GM21360 (cell line): Measurements from ENCODE around the gene PAX5.

Experiments used
- ATAC-seq: cut with Tn5 transposase; IDR thresholded peaks from one replicate; pipeline ENCODE4 v1.9.1; 2021; ENCODE audit warnings: mild to moderate bottlenecking, moderate library complexity; ENCODE audit not compliant: unreplicated experiment

Gene PAX5

DNA sequence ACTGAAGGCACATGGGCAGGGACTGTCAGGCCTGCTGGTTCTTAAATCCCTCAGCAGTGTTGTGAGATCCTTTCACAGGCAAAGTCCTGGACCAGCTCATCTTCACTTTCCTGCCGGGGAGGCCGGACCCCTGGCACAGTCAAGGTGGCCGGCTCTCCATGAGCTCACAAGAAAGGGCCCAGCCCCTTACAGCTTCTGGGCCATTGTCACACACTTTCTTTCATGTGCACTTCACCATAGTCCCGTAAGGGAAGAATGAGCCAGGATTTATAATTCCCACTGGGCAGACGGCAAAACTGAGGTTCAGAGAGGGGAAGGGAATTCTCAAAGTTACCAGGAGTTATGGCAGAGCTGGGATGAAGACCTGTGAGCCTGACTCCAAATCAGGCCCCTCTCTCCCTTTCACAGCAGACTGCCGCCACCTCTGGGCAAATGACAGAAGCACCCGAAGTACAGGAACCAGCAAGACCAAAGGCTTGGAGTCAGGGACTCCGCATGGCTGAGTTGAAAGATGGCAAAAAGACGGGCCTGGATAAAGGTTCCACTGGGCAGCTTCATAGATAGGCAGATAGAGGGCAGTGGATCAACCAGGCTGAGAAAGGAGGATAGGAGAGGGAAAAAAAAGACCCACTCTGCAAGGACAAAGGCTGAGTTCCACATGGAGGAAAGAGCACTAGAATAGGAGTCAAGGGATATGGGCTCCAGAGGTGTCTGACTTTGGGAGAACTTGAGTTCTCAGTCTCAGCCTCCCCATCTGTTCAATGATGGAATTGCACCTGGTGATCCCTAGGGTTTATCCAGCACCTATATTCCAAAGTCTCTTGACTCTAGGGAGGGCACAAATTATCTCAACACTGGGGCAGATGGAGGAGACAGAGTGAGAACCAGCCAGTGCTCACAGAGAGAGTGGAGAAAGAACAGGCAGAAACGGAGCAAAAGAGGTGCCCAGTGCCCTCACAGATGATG lies 128.7 kb downstream of the PAX5 start:
- no peak for ATAC-seq

DNA sequence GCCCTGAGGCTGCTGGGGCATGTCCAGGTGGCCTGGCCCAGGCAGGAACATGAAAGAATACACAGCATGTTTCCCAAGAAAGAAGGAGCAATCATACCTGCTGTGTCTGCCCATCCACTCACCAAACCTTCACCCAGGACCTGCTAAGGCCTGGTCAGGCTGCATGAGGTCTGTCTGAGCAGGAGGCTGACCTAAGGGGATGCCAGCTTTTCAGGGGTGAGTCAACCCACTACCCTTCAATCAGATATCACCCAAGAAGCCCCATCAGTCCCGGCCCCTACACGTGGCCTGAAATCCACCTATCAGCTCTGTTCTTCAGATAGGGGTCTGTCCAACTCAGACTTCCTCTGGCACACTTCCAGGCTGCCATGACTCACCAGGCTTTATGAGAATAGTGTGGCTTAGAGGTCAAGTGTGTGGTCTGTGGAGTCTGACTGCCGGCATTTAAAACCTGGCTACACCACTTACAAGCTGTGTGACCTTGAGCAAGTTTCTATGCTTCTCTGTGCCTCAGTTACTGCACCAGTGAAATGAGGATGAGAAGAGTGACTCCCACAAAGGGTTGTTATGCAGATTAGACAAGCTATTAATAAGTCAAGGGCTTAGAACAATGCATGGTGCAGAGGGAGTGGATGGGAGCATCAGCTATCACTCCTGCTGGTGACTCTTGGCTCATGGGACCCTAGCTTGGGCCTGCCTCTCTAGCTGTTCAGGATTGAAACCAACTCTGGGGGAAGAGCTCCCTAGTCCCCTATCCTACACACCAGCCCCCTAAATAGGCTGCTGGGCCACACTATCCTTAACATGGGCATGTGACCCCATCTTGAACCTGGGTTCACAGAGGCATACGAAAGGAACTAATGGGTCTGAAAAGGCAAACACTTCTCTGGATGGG lies 130.3 kb downstream of the PAX5 start:
- no peak for ATAC-seq

GRCh38 chr9:36902861-36903524 lies 131.1 kb downstream of the PAX5 start:
- no peak for ATAC-seq

- no peak for ATAC-seq
Measured at GRCh38 chr9:36902080-36902716, 131.9 kb downstream of the PAX5 start.

DNA sequence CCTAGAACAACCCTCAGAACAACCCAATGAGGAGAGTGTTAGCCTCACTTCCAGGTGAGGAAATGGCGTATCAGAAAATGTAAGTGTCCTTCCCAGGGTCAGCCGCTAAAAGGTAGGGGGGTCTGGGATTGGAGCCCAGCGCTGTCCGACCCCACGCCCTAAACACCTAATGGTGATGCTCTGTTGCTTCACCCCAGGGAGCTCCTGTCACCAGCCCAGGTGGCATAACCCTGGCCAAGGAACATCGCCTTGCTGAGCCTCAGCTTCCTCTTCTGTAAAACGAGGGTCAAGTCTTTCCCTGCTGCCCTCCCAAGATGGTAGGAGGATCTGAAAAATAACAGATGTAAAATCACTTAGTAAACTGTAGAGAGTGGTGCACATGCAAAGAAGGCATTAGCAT lies 132.5 kb downstream of the PAX5 start:
- no peak for ATAC-seq

GRCh38 chr9:36900856-36901220 lies 133.2 kb downstream of the PAX5 start:
- ATAC-seq, result no peak

DNA sequence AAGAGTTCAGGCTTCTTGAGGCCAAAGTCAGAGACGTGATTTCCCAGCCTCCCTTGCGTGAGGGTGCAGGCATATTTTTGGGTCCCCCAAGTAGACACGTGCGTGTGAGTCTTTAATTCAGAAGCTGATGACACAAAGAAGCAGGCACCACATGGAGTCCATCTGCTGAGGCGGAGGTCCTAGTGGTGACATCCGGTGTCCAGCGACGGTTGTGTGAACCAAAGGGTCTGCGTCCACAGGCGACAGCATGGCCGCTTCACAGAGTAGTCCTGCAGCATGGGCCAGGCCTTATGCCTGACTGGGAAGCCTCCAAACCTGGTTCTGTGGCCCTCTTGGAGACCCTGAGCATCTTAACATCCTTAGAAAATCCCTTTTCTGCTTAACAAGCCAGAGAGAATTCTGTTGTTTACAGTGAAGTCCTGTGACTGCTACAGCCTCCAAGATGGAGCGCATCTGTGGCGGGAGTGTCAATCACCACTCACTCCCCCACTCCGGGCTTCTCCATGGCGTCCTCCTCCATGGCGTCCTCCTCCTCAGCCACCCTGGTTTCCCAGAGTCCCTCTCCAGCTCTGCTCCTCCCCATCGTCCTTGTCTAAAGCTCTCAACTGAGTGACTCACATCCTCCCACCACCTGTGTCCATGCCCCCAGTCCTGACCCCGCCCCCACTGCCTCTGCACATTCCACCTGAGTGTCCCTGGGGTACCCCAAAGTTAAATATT lies 133.8 kb downstream of the PAX5 start:
- no peak for ATAC-seq

DNA sequence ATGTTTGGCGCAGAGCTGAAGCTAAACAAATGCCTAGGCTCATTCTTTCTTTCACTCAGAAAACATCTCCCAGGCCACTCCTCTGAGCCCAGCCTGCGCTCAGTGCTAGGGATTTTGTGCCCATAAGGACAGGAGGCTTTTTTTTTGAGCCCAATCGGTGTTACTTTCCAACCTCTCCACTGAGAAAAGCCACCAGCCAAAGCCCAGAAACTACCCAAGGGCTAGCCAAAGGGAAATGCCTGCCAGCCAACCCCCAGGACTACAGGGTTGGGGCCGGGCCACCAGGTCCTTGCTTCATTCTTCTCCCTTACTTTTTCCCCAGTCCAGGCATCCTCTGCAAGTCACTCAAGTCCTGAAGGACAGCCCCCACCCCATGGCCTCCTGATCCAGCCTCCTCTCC lies 134.7 kb downstream of the PAX5 start:
- no peak for ATAC-seq

DNA sequence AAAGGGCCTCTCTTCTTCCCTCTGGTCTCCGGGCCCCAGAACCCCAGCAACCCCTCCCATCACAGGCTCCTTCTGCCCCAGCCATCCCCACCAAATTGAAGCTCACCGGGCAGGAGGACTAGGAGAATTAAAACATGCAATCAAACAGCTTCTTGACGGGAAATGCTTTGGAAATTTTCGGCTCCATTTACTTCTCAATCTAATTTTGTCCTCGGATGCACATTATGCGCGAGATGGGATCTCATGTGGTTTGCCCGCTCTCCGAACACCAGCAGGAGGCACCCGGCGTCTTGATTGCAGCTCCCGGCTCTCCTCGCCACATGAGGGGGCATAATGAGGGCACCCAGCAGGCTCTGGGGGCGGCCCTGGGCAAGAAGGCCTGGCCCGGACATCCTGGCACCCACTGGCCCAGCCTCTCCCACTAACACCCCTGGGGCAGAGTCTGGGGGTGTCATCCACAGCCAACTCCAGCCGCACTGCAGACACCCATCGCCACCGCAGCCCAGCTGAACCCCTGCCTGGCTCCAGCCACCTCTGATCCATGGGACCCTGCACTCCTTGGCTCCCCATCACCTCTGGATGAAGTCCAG lies 135.5 kb downstream of the PAX5 start:
- no peak for ATAC-seq

GRCh38 chr9:36897478-36897877 lies 136.6 kb downstream of the PAX5 start:
- no peak for ATAC-seq

- no peak for ATAC-seq
Measured at GRCh38 chr9:36897019-36897418, 137.0 kb downstream of the PAX5 start.

- no peak for ATAC-seq
Measured at GRCh38 chr9:36896296-36896695, 137.8 kb downstream of the PAX5 start.

DNA sequence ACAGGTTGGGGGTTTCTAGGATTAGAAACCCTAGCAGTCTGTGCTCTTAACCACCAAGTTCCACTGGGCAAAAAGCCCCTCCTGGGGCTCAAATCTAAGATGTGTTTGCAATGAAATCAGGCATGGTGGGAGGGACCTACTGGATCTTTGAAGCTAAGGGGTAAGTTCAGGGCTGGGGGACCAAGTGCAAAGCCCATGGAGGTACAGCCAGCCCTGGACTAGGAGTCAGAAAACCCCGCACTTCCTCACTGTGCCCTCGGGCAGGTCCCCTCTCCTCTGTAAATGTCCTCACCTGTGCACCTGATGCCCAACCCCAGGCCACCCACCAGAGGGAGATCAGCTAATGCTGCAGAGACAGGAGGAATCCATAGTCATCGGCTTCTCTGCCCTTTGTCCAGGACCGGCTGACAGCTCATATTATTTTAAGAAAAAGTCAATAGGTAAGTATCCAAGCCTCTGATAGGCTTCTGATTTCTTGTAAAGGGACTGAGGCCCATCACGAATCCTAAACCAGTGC lies 138.3 kb downstream of the PAX5 start:
- ATAC-seq, result no peak

GRCh38 chr9:36894695-36895310 lies 139.3 kb downstream of the PAX5 start:
- no peak for ATAC-seq

DNA sequence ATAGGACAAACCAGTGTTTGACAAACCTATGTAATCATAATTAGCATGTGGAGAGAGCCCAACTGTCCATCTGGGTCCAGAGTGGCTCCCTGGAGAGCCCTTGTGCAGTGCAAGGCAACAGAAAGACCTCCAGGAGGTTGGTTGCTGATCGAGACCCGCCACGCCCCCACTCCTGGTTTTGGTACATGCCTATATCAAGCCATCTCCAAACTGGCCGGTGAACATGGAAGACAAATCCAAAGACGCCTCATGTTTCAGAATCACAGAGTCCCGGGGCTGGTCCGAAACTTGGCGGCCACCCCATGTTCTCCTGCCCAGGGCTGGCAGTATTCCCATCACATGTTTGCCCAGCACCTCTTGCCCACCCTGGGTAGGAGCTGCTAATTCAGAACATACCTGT lies 140.2 kb downstream of the PAX5 start:
- no peak for ATAC-seq

- ATAC-seq, result no peak
Measured at GRCh38 chr9:36893184-36893583, 140.9 kb downstream of the PAX5 start.

GRCh38 chr9:36892279-36892678 lies 141.8 kb downstream of the PAX5 start:
- ATAC-seq, result no peak

- ATAC-seq, result no peak
Measured at GRCh38 chr9:36891341-36891811, 142.7 kb downstream of the PAX5 start.

GRCh38 chr9:36889844-36890243 lies 144.2 kb downstream of the PAX5 start:
- no peak for ATAC-seq
